Effector CD8-positive, alpha-beta T cell (primary cell): ENCODE measurements around the gene NXPH2.

ENCODE experiments used
- DNase-seq: peaks from one replicate; lab custom pipeline; 2025; lab: John Stamatoyannopoulos, UW
- total RNA-seq, 4 experiments: gene quantifications; one replicate each; lab custom pipeline; 2026; lab: John Stamatoyannopoulos, UW

Gene NXPH2
- 0 to 0.18 (median 0.09) reads per million in 4 experiments for total RNA-seq

GRCh38 chr2:138779781-138780445, at the start of gene NXPH2:
Gene NXPH2 (minus strand): TSS chr2:138780390. CDS start chr2:138780241, 149 bp downstream.
- DNase-seq, result no peak

DNA sequence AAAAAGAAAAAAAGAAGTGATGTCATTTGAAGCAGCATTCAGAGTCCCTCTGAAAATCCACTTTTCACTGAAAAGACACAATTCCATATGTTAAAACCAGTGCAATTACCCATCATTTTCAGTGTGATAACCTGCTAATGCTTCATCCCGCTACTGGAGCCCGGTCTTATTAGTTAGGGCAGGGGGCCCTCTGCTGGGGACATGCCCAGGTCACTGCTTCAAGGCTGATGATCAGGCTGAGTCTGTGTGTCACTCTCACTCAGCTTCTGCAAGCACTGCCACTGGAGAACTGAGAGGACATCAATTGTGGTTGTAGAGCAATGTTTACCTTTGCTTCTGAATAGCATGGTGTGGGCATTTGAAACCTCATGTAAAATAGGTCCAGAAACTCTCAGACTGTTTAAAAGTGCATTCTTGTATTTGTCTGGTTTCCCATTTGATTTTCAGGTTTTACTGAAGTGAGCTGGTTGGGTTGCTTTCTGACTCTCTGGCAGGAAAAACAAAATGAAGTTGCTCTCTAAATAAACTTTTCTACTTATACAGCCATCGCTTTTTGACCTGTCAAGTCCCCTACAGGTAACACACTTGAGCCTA, 49.2 kb upstream of the NXPH2 start:
- DNase-seq, result no peak

DNA sequence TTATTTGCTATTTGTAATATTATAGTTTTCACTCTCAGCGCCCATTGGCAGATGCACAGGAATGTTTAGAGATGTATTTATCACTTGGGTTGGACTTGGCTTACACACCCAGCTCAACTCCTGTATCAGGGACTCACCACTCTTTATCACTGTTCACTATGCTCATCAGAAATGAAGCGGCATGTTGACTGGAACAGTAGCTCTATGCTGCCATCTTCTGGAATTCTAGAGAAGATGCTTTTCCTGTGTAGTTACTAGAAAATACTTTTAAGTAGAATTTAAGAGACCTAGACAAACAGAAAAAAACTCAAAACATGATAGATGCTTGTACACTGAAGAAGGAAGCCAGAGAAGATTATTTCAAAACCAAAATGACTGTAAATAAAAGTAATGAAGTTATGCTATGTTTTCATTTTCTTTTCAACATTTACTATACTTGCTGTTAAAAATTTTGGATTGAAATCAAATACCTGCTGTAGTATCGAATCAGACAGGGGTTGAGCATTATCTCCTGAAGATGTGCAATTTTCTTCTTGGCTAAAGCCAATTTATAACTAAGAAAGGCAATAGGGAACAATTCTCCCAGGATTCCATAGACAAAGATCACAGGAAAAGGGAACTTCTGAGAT, 47.4 kb upstream of the NXPH2 start:
- no peak for DNase-seq

GRCh38 chr2:138823666-138824065, 43.5 kb upstream of the NXPH2 start:
- DNase-seq, result no peak

- no peak for DNase-seq
These were observed 39.8 kb upstream of the NXPH2 start for GRCh38 chr2:138819964-138820363.

- DNase-seq, result no peak
These were observed 38.4 kb upstream of the NXPH2 start for GRCh38 chr2:138818556-138818955.

DNA sequence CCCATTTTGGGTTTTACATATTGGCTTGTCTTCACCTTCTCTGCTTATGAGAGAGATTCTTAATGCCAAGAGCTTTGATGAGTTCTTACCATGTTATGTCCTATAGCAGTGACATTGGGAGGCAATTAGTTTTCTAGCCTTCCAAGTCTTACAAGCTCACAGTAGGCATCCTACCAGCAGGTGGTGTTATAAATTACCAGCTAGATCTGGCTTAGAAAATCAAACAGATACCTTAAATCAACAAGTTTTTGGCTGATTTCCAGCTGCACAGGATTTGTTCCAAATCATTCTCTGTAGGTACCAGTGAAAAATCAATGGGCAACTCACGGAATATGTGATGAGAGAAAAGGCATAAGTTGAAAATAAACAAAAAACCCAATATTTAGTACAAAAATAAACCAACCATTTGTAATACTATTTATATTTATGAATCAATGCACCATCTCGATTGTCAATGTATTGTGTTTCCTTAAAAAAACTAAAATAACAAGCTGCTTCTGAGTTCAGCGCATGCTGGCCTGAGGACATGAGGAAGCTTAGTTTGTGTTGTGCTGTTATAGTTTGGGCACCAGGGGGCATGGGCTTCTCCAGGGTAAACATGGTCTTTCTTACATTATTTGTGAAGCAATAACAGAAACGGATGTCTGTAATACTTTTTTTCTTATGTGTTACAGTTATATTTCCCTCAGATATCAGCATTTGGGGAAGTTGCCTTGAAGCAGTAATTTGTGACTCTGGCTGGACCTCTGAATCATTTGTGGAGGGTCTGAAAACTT, 34.1 kb upstream of the NXPH2 start:
- DNase-seq, result no peak

DNA sequence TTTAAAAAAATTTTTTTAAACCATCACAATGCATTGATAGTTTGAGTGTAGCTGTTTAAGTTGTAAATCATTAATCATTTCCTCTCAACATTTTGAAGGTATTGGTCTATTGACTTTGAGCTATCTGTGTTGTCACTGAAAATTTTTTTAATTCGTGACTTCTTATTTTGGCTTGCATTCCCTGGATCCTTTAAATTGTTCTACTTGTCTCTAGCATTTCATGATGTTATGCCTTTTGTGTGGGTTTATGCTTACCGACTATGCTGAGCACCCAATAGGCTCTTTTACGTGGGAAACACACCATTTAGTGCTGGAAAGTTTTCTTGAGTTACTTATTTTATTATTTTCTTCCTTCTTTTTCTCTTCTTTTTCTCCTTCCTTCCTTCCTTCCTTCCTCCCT, 31.2 kb upstream of the NXPH2 start:
- no peak for DNase-seq

- no peak for DNase-seq
These were observed 14.5 kb upstream of the NXPH2 start for GRCh38 chr2:138794724-138795123.

GRCh38 chr2:138787053-138787666, 7.0 kb upstream of the NXPH2 start:
- no peak for DNase-seq

- DNase-seq, result no peak
These were observed 2.2 kb upstream of the NXPH2 start for GRCh38 chr2:138782383-138782782.

DNA sequence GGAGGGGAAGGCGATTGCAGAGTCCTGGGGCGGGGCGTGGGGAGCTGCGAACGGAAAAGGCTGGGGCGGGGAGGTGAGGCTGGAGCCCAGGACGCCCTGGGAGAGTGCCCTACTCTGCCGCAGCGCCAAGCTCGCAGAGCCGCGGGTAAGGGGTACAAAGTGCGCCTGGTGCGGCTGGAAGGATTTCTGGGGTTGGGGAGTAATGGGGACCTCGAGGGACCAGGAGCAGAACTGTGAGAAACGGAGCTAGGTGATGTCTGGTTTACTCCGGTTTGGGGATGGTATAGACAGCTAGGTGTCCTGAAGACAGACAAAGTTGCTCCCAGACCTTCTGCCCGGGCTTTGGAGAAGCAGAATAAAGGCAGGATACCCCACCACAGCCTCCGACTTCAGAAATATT, 718 bp upstream of the NXPH2 start:
- DNase-seq, result no peak

DNA sequence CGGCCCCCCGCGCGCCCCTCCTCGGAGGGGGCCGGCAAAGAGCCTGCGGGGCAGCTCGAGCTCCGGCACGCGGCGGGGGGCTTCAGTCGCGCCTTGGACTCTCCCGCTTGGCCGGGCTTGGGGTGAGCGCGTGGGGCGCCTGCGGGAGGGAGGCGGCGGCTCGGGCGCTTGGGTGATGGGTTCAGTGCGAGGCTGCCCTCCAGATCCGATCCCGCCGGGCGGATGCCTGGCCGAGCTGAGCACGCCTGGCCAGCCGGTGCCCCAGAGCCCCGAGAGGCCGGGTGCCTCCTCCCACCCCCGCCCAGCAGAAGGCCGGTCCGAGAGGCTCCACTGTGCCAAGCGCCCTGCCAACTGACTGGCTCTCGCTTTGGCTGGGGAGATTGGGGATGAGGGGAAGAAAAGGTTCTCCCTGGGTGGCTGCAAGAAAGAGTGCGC, 273 bp upstream of the NXPH2 start:
- DNase-seq, result no peak

DNA sequence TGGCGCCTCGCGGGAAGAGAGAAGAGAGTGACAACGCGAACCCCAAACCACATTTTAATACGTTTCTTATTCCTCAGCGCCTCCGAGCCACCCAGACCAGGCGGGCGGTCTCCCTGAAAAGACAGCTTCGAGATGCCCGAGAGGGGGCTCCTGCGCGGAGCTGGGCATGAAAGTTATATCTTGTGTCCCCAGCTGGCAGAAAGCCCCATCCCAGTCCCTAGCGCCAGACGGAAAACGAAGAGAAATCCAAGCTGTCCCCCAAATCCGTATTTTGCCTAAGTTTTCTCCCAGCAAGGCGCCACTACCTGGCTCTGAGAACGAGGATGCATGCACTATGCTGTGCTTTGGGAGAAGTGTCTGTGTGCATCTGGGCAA, 797 bp downstream of the NXPH2 start:
- no peak for DNase-seq

- DNase-seq, result no peak
These were observed 2.2 kb downstream of the NXPH2 start for GRCh38 chr2:138777996-138778395.

DNA sequence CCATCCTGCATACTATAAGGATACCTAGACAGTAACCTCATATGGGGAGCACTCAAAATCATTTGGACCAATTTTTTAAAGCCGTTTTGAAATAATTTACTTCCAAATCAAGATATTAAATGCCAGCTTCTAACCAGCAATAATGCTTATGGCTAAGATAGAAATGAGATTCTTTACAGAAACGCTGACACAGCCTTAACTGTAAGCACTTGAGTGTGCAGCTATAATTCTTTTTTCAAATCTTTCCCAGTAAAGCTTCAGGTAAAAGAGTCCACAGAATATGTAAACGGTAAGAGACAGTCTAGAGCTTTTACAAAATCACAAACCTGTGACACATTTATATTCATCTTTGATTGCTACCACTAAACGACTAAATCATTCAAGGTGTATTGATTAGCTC, 4.5 kb downstream of the NXPH2 start:
- DNase-seq, result no peak

DNA sequence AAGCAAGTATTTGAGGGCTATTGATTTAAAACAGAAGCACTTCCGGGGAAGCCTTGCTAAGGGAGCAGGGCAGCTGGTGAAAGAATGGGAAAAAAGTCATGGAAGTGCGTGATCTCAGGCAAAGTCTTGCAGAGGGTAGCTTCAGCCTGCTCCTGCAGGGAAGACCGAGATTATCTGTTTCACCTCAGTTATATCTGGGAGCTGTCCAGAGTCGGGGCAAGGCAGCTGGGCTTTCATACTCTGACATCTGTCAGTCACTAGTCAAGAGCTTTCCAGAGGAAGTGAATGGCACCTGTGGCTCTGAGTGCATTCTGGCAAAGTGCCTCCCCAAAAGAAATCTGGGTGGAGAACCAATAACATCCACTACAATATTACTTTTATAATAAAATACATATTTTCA, 8.7 kb downstream of the NXPH2 start:
- DNase-seq, result no peak

- DNase-seq, result no peak
These were observed 13.1 kb downstream of the NXPH2 start for GRCh38 chr2:138767101-138767500.

- DNase-seq, result no peak
These were observed 13.7 kb downstream of the NXPH2 start for GRCh38 chr2:138766464-138766863.

GRCh38 chr2:138763971-138764370, 16.2 kb downstream of the NXPH2 start:
- no peak for DNase-seq

DNA sequence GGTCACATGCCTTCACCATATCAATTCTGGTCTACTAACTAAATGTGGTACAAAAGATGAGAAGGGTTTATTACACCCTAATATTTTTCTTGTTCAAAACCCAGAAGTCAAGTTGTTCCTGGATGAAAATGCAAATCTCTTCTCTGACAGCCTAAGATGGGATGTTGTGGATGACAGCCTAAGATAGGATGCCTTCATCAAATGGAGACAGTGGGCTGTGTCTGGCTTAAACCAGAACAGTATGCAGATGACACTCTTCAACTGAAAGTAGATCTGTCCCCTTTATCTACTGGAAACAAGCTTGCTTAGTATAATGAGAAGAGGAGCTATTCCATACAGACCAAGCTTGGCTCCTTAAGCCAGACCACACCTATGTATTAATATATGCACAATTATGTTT, 17.7 kb downstream of the NXPH2 start:
- DNase-seq, result no peak

- no peak for DNase-seq
These were observed 19.5 kb downstream of the NXPH2 start for GRCh38 chr2:138760676-138761075.
